Kidney (tissue), 14 donors: Measurements from ENCODE around the gene ARID5B. TPM values are rescaled to one million over a fixed set of nuclear protein-coding genes. Genes with fewer than 3 reads are reported as not detected.

Experiments used
- DNase-seq, 5 donors: peaks; one replicate each; pipeline ENCODE4 v3.0.0-alpha.2; 2013 to 2020
- FAIRE-seq: peaks from 2 replicates; lab custom pipeline; 2012; peaks lifted over from hg19 to GRCh38; lab: Jason Lieb, UNC
- H3K27ac ChIP-seq, 2 donors: one replicate each; pipeline ENCODE4 v1.7.0; 2013; ENCODE audit warnings: low read depth in 2 of 2, low read length in 2 of 2, inconsistent platforms in 1 of 2
- H3K27me3 ChIP-seq: one replicate; pipeline ENCODE4 v1.7.1; 2013; ENCODE audit warnings: low read length, inconsistent platforms; ENCODE audit not compliant: control insufficient read depth, insufficient read depth
- H3K36me3 ChIP-seq, 3 donors: one replicate each; pipeline versions ENCODE4 v1.7.0 to v1.7.1; 2013; ENCODE audit warnings: low read length in 3 of 3, control low read depth in 1 of 3, inconsistent platforms in 1 of 3; ENCODE audit not compliant: insufficient read depth in 3 of 3, control insufficient read depth in 2 of 3
- H3K4me1 ChIP-seq, 3 donors: one replicate each; pipeline versions ENCODE4 v1.7.0 to v1.7.1; 2013; ENCODE audit warnings: low read length in 3 of 3, inconsistent platforms in 1 of 3, low read depth in 1 of 3; ENCODE audit not compliant: control insufficient read depth in 2 of 3, insufficient read depth in 2 of 3
- H3K4me3 ChIP-seq, 3 donors: one replicate each; pipeline versions ENCODE4 v1.7.0 to v1.8.1; 2013; ENCODE audit warnings: low read length in 3 of 3, control low read depth in 1 of 3, inconsistent platforms in 1 of 3
- H3K9ac ChIP-seq, 3 donors: one replicate each; pipeline versions ENCODE4 v1.7.0 to v1.7.1; 2013; ENCODE audit warnings: low read length in 3 of 3, control low read depth in 1 of 3, inconsistent platforms in 1 of 3
- H3K9me3 ChIP-seq, 3 donors: one replicate each; pipeline versions ENCODE4 v1.7.0 to v1.7.1; 2013; ENCODE audit warnings: low read length in 3 of 3, control low read depth in 1 of 3, inconsistent platforms in 1 of 3; ENCODE audit not compliant: control insufficient read depth in 2 of 3, insufficient read depth in 1 of 3
- intact Hi-C: fragments of 100-400 bp; cut with DNase I; formaldehyde crosslinking; loops from one replicate; pipeline ENCODE4 v1.11.1; 2022
- polyA plus RNA-seq: library from polyadenylated mRNA; stranded (reverse); fragments of 350-450 nt; fragmentation: Illumina TruSeq; extraction: RNeasy Lipid Tissue Mini Kit (QIAGEN cat#74804); gene quantifications from one replicate; pipeline ENCODE4 v1.2.3, GENCODE V29; 2014; ENCODE audit warnings: low read depth, low replicate concordance; ENCODE audit not compliant: insufficient read depth
- total RNA-seq: library from RNA; stranded (reverse); fragmentation: NEBNext Ultra II Directional; extraction: Animal tissue kit (Norgen Biotek cat#: 25700); gene quantifications from one replicate; pipeline ENCODE4 v1.2.1, GENCODE V29; 2021
- TF ChIP-seq, protein P1 (sequence below): IDR thresholded peaks from 3 replicates; pipeline ENCODE4 v1.5.1; 2012; ENCODE audit warnings: mild to moderate bottlenecking, moderate library complexity, borderline replicate concordance; ENCODE audit not compliant: insufficient read depth; ENCODE audit errors: extremely low read depth
- donor health status: control.
- donor health status: control.
- donor health status: control.
- donor health status: control.
- donor health status: control.
- donor health status: DM: yes; HTN: yes; CAD: no.
- donor health status: Normal renal cell carcinoma (clear cell type).

ARID5B gene
- total and polyA plus RNA-seq, 2 donors from 2014 or later, result 8.6 to 77.9 TPM

DNA sequence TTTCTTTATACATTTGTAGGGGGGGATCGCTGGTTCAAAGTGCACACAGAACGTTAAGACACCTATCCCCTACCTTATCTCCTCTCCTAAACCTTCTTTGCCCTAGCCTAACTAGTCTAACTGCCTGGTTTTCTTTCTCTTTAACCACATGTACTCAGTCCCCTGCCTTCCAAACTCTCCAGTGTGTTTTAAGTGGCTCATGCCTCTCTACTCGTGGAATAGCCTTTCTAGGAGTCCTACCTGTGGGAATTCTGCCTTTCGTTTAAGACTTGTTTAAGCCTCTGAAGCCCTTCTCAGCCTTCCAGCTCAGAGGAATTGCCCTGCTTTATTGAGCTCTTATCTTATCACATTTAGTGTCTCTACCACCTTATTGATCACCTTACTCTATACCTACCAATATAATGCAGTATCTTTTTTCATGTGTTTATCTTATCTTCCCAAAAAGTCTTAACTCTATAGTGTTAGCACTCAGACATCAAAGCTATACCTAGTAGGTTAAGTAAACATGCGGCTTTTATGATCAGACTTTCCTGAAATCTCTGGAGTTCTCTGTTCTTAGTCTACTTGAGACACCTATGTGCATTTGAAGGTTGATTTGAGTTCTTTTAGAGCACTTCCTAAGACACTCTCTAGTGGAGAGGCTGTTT, 50.7 kb downstream of the ARID5B start:
- H3K27ac ChIP-seq, result no peak overlapping the region
- TF ChIP-seq, protein P1, sequence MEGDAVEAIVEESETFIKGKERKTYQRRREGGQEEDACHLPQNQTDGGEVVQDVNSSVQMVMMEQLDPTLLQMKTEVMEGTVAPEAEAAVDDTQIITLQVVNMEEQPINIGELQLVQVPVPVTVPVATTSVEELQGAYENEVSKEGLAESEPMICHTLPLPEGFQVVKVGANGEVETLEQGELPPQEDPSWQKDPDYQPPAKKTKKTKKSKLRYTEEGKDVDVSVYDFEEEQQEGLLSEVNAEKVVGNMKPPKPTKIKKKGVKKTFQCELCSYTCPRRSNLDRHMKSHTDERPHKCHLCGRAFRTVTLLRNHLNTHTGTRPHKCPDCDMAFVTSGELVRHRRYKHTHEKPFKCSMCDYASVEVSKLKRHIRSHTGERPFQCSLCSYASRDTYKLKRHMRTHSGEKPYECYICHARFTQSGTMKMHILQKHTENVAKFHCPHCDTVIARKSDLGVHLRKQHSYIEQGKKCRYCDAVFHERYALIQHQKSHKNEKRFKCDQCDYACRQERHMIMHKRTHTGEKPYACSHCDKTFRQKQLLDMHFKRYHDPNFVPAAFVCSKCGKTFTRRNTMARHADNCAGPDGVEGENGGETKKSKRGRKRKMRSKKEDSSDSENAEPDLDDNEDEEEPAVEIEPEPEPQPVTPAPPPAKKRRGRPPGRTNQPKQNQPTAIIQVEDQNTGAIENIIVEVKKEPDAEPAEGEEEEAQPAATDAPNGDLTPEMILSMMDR, result no peak
- FAIRE-seq (no peak), DNase-seq (no peak)
- no peaks in the 10 kb centered on the region for H3K27me3 ChIP-seq
- H3K9ac ChIP-seq, result no peak overlapping the region
- H3K9me3 ChIP-seq, result no peaks in the 10 kb centered on the region
- no peaks in the 10 kb centered on the region for H3K36me3 ChIP-seq
- H3K4me1 ChIP-seq, result no peaks in the 10 kb centered on the region
- intact Hi-C loops, result no loop called here
- H3K4me3 ChIP-seq, result no peak overlapping the region

DNA sequence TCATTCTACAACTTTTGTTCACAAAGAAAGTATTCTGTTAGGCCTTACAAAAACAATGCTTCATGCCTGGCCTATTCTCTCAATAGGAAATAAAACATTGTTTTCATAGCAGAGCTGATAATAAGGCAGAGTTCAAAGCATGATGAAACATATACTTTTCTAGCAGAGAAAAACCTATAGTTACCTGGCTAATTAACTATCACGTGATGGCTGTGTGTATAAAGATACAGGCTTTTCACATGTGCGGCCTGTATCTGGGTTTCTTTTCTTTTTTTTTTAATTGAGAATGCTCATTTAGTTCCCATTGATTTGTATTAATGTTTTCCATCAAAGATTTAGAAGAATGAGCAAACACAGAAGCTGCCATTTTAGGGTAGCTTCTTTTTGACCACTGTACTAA, 51.7 kb downstream of the ARID5B start:
- intact Hi-C loops, result no loop called here
- H3K4me3 ChIP-seq, result no peak overlapping the region
- H3K9ac ChIP-seq, result no peak overlapping the region
- TF ChIP-seq, protein P1, result no peak
- H3K36me3 ChIP-seq, result no peaks in the 10 kb centered on the region
- no peak for FAIRE-seq
- no peak for DNase-seq
- H3K4me1 ChIP-seq, result no peaks in the 10 kb centered on the region
- no peak overlapping the region for H3K27ac ChIP-seq
- no peaks in the 10 kb centered on the region for H3K9me3 ChIP-seq
- no peaks in the 10 kb centered on the region for H3K27me3 ChIP-seq

DNA sequence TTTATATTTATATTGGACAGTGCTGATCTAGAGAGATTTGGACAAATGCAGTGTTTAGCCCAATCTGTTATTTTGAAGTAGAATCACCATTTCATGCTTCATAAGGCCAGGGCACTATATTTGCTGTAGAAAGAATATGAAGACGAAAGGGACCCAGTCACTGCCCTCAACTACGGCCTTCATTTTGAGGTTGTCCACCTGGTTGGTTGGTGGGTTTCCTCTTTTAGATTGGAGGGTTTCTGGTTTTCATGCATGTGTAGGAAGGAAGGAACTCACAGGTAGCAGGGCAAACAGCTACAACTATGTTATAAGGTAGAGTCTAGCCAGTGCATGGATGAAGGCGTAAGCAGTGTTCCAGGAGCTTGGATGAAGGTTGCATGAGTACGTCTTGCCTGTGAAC, 56.3 kb downstream of the ARID5B start:
- intact Hi-C loops, result no loop called here
- H3K9ac ChIP-seq, result no peak overlapping the region
- no peaks in the 10 kb centered on the region for H3K27me3 ChIP-seq
- H3K36me3 ChIP-seq, result no peaks in the 10 kb centered on the region
- FAIRE-seq, result no peak
- peaks cover 0 to 2% (median 0%) of the 10 kb centered on the region in 3 donors for H3K4me1 ChIP-seq
- H3K27ac ChIP-seq, result no peak overlapping the region
- TF ChIP-seq, protein P1, result no peak
- no peak for DNase-seq
- H3K4me3 ChIP-seq, result no peak overlapping the region
- no peaks in the 10 kb centered on the region for H3K9me3 ChIP-seq

DNA sequence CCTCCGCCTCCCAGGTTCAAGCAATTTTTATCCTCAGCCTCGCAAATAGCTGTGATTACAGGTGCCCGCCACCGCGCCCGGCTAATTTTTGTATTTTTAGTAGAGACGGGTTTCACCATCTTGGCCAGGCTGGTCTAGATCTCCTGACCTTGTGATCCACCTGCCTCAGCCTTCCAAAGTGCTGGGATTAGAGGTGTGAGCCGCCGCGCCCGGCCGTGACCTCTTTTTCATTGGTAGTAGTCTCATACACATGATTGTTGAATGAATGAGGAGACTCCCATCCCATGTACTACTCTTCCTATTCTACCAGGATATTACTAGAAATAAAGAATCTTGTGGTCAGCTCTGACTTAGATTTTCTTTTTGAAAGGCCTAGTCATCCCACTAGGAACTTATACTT, 56.8 kb downstream of the ARID5B start:
- no peaks in the 10 kb centered on the region for H3K36me3 ChIP-seq

More for the DNA sequence above, 56.8 kb downstream of the ARID5B start:
- H3K4me1 ChIP-seq, result peaks cover 0 to 3% (median 3%) of the 10 kb centered on the region in 3 donors
- no peak for DNase-seq
- no peak overlapping the region for H3K4me3 ChIP-seq
- FAIRE-seq, result no peak
- no peak overlapping the region for H3K27ac ChIP-seq
- no peaks in the 10 kb centered on the region for H3K27me3 ChIP-seq
- TF ChIP-seq, protein P1, result no peak
- intact Hi-C loops, result no loop called here
- H3K9ac ChIP-seq, result no peak overlapping the region
- no peaks in the 10 kb centered on the region for H3K9me3 ChIP-seq
